AG09319 (cell line): ENCODE data around the gene CBX7.

ENCODE experiments used
- DNase-seq: peaks from one replicate; pipeline ENCODE4 v3.0.0-alpha.2; 2010; ENCODE audit warnings: low read depth; ENCODE audit errors: extremely low read depth
- CTCF ChIP-seq: IDR thresholded peaks from 2 replicates; pipeline ENCODE4 v1.5.1; 2011; ENCODE audit warnings: low read depth, mild to moderate bottlenecking, inconsistent platforms, low read length, moderate library complexity

CBX7 gene

GRCh38 chr22:39183991-39184585, 31.6 kb upstream of the CBX7 start:
- no peak for TF ChIP-seq CTCF
- DNase-seq = no peak

- DNase-seq = no peak
- no peak for TF ChIP-seq CTCF
Observed at GRCh38 chr22:39182478-39183030, 30.1 kb upstream of the CBX7 start.

GRCh38 chr22:39181778-39182177, 29.3 kb upstream of the CBX7 start:
- no peak for DNase-seq
- TF ChIP-seq CTCF = no peak

- no peak for DNase-seq
- TF ChIP-seq CTCF = no peak
Observed at GRCh38 chr22:39181356-39181755, 28.9 kb upstream of the CBX7 start.

GRCh38 chr22:39179841-39180335, 27.4 kb upstream of the CBX7 start:
- no peak for TF ChIP-seq CTCF
- DNase-seq = no peak

- no peak for DNase-seq
- no peak for TF ChIP-seq CTCF
Observed at GRCh38 chr22:39179401-39179827, 26.9 kb upstream of the CBX7 start.

- no peak for TF ChIP-seq CTCF
- no peak for DNase-seq
Observed at GRCh38 chr22:39178206-39179111, 26.0 kb upstream of the CBX7 start.
